ENCODE results near the gene EFHB.
"Not testable (repeated sequence)": the region's sequence is repeated elsewhere in the genome, so short reads cannot be mapped to it uniquely, and the experiment has no call there.

EFHB gene

GRCh38 chr3:19934098-19934566, at the start of gene EFHB:
EFHB (minus strand) TSS chr3:19934217; CDS start chr3:19934018, 199 bp downstream.
- no peak for DNase-seq

- DNase-seq = no peak
Measured at GRCh38 chr3:19972054-19972453, 38.0 kb upstream of the EFHB start.

- no peak for DNase-seq
Measured at GRCh38 chr3:19970327-19970726, 36.3 kb upstream of the EFHB start.

GRCh38 chr3:19967812-19968211, 33.8 kb upstream of the EFHB start:
- no peak for DNase-seq

- DNase-seq = no peak
Measured at GRCh38 chr3:19967208-19967607, 33.2 kb upstream of the EFHB start.

GRCh38 chr3:19961960-19962359, 27.9 kb upstream of the EFHB start:
- no peak for DNase-seq

GRCh38 chr3:19960696-19961095, 26.7 kb upstream of the EFHB start:
- DNase-seq = no peak

- DNase-seq = no peak
Measured at GRCh38 chr3:19959505-19959904, 25.5 kb upstream of the EFHB start.

- DNase-seq = not testable (repeated sequence)
Measured at GRCh38 chr3:19957354-19957753, 23.3 kb upstream of the EFHB start.

GRCh38 chr3:19954676-19955075, 20.7 kb upstream of the EFHB start:
- no peak for DNase-seq

GRCh38 chr3:19950316-19950715, 16.3 kb upstream of the EFHB start:
- no peak for DNase-seq

- no peak for DNase-seq
Measured at GRCh38 chr3:19948226-19948591, 14.2 kb upstream of the EFHB start.

GRCh38 chr3:19947549-19948225, 13.7 kb upstream of the EFHB start:
- peak; percentile 50 for DNase-seq

- DNase-seq = peak; percentile 98
Measured at GRCh38 chr3:19946832-19947548, 13.0 kb upstream of the EFHB start, which contains the start of gene RAB5A. RAB5A (plus strand) TSS chr3:19947097; CDS start chr3:19950899, 3,802 bp downstream.

GRCh38 chr3:19945969-19946831, 12.2 kb upstream of the EFHB start:
- DNase-seq = peak; percentile 6

GRCh38 chr3:19945534-19945933, 11.5 kb upstream of the EFHB start:
- DNase-seq = no peak

GRCh38 chr3:19940643-19941042, 6.6 kb upstream of the EFHB start:
- no peak for DNase-seq

- no peak for DNase-seq
Measured at GRCh38 chr3:19938295-19938627, 4.2 kb upstream of the EFHB start.

- no peak for DNase-seq
Measured at GRCh38 chr3:19937459-19938294, 3.7 kb upstream of the EFHB start.

- no peak for DNase-seq
Measured at GRCh38 chr3:19932422-19932821, 1.6 kb downstream of the EFHB start.

- no peak for DNase-seq
Measured at GRCh38 chr3:19931767-19932188, 2.2 kb downstream of the EFHB start.

GRCh38 chr3:19931180-19931692, 2.8 kb downstream of the EFHB start:
- no peak for DNase-seq

Data from CD4-positive, alpha-beta T cell treated with Interleukin-6 for 4 hours (primary cell).